OCI-LY7 (cell line): Measurements from ENCODE around the gene TRIM14. TPM values are rescaled to one million over a fixed set of nuclear protein-coding genes. Genes with fewer than 3 reads are reported as not detected.

ENCODE experiments used
- BruUV-seq: library from RNA; stranded (reverse); fragments of 400-500 nt; replicated peaks from 2 replicates; lab custom pipeline; 2021; lab: Mats Ljungman, UMichigan
- CTCF ChIA-PET: fragments of 300-600 bp; sonication (Branson Sonifier 250); formaldehyde crosslinking; loops from one replicate; lab custom pipeline; 2022; ENCODE audit warnings: antibody characterized with exemption; ENCODE audit not compliant: unreplicated experiment; lab: Charles Lee
- POLR2A ChIA-PET: fragments of 300-600 bp; sonication (Branson Sonifier 250); formaldehyde crosslinking; loops from one replicate; lab custom pipeline; 2022; ENCODE audit warnings: antibody characterized with exemption; lab: Charles Lee
- DNase-seq: peaks from one replicate; pipeline ENCODE4 v3.0.0-alpha.2; 2015; ENCODE audit warnings: low spot score
- H2AFZ ChIP-seq: fragments of 200-600 bp; sonication (generic), shearing (Covaris generic); 2 replicates; pipeline ENCODE4 v1.6.1; 2014; ENCODE audit warnings: mild to moderate bottlenecking, antibody characterized with exemption, low read length, moderate library complexity
- H3K27ac ChIP-seq: fragments of 200-600 bp; sonication (generic); 2 replicates; pipeline ENCODE4 v1.5.1; 2014; ENCODE audit warnings: mixed run types, low read depth, mild to moderate bottlenecking, moderate library complexity, low read length, inconsistent platforms; ENCODE audit not compliant: poor library complexity, severe bottlenecking
- H3K36me3 ChIP-seq: fragments of 200-600 bp; sonication (generic); 2 replicates; pipeline ENCODE4 v1.6.1; 2014; ENCODE audit warnings: mild to moderate bottlenecking, antibody characterized with exemption, low read length, moderate library complexity, mixed read lengths; ENCODE audit not compliant: insufficient read depth
- H3K4me1 ChIP-seq: fragments of 200-600 bp; sonication (generic); 2 replicates; pipeline ENCODE4 v1.5.1; 2014; ENCODE audit warnings: mild to moderate bottlenecking, low read length; ENCODE audit not compliant: insufficient read depth, poor library complexity, severe bottlenecking
- H3K4me2 ChIP-seq: fragments of 200-600 bp; sonication (generic); 2 replicates; pipeline ENCODE4 v1.6.1; 2014; ENCODE audit warnings: mild to moderate bottlenecking, low read length
- H3K4me3 ChIP-seq: fragments of 200-600 bp; sonication (generic); 2 replicates; pipeline ENCODE4 v1.5.1; 2014; ENCODE audit warnings: mild to moderate bottlenecking, low read depth, low read length; ENCODE audit not compliant: poor library complexity, severe bottlenecking
- H3K79me2 ChIP-seq: fragments of 200-600 bp; sonication (generic); 2 replicates; pipeline ENCODE4 v1.6.1; 2016; ENCODE audit warnings: low read depth, mild to moderate bottlenecking, low read length, moderate library complexity, mixed read lengths; ENCODE audit not compliant: insufficient read depth
- H3K9me2 ChIP-seq: fragments of 200-600 bp; sonication (generic); 2 replicates; pipeline ENCODE4 v1.6.1; 2016; ENCODE audit warnings: mild to moderate bottlenecking, low read length, mixed read lengths; ENCODE audit not compliant: insufficient read depth
- H3K9me3 ChIP-seq: fragments of 200-600 bp; sonication (generic); 2 replicates; pipeline ENCODE4 v1.6.1; 2014; ENCODE audit warnings: mild to moderate bottlenecking, mixed run types, low read length, mixed read lengths
- H4K20me1 ChIP-seq: fragments of 200-600 bp; sonication (generic); 2 replicates; pipeline ENCODE4 v1.6.1; 2014; ENCODE audit warnings: mild to moderate bottlenecking, antibody characterized with exemption, low read length, moderate library complexity, mixed read lengths; ENCODE audit not compliant: insufficient read depth
- CTCF ChIP-seq: fragments of 200-600 bp; sonication (generic); conservative IDR thresholded peaks from 2 replicates; pipeline ENCODE4 v1.5.1; 2014; ENCODE audit warnings: mild to moderate bottlenecking, antibody characterized with exemption, low read length, moderate library complexity, mixed read lengths
- EZH2phosphoT487 ChIP-seq: fragments of 200-600 bp; sonication (generic); IDR thresholded peaks from 2 replicates; pipeline ENCODE4 v1.6.1; 2018; ENCODE audit warnings: low read depth, borderline replicate concordance, mild to moderate bottlenecking, mixed run types, antibody characterized with exemption, low read length, moderate library complexity, mixed read lengths
- intact Hi-C: fragments of 100-400 bp; cut with micrococcal nuclease; formaldehyde crosslinking; loops from one replicate; pipeline ENCODE4 v1.10.0; 2022; ENCODE audit not compliant: unreplicated experiment
- total RNA-seq, 2 experiments: library from RNA; depleted of rRNA in 1 of 2; stranded (reverse); fragments of >200 nt in 1 of 2; shearing (Covaris generic) in 1 of 2; gene quantifications; 2 replicates each; pipeline ENCODE4 v1.2.3, GENCODE V29; 2014 to 2022

The TRIM14 gene
- total RNA-seq, 2 experiments from 2014 or later: 21.4 to 26.0 TPM

- Histone ChIP-seq H3K79me2 (no peaks in the 10 kb centered on the region), H3K36me3 (peaks cover 21% of the 10 kb centered on the region), H3K9me2 (no peaks in the 10 kb centered on the region), H3K4me1 (peaks cover 17% of the 10 kb centered on the region), H3K4me3 (no peak overlapping the region), H4K20me1 (no peaks in the 10 kb centered on the region), H2AFZ (no peak overlapping the region), H3K4me2 (no peak overlapping the region), H3K27ac (no peak overlapping the region), H3K9me3 (no peaks in the 10 kb centered on the region)
- no TSS peak for BruUV-seq
- intact Hi-C loops: loop anchor here (2.0 kb wide), 4 partner anchors 23 to 179 kb away; partner anchors contain the start of genes CORO2A and TBC1D2
- TF ChIP-seq EZH2phosphoT487: no peak
- no peak for TF ChIP-seq CTCF
- POLR2A ChIA-PET: interaction anchor here (0.6 kb wide), 2 partner anchors 182 to 311 kb away, joined by 3 to 4 read pairs; no protein-coding TSS in a partner anchor
- DNase-seq: no peak
- CTCF ChIA-PET: no interaction called here
These were observed 43.7 kb downstream of the TRIM14 start for GRCh38 chr9:98075332-98075805.

- CTCF ChIA-PET: interaction anchor here (0.7 kb wide), 1 partner anchor 16 kb away, joined by 4 read pairs; no protein-coding TSS in a partner anchor
- H4K20me1 ChIP-seq: no peaks in the 10 kb centered on the region
- peak overlapping the region; percentile 14 for H3K27ac ChIP-seq
- POLR2A ChIA-PET: interaction anchor here (0.6 to 1.4 kb wide), 3 partner anchors 25 to 310 kb away, joined by 3 to 5 read pairs (median 4); no protein-coding TSS in a partner anchor
- H2AFZ ChIP-seq: peak overlapping the region; percentile 24; the same call in 1 of the 2 replicates
- no peaks in the 10 kb centered on the region for H3K9me2 ChIP-seq
- intact Hi-C loops: loop anchor here (1.0 to 5.0 kb wide), 6 partner anchors 24 to 189 kb away; partner anchors contain the start of genes CORO2A and TBC1D2
- H3K79me2 ChIP-seq: no peaks in the 10 kb centered on the region
- DNase-seq: peak; percentile 63
- BruUV-seq: no TSS peak
- H3K4me3 ChIP-seq: no peak overlapping the region
- peaks cover 19% of the 10 kb centered on the region for H3K36me3 ChIP-seq
- H3K4me1 ChIP-seq: peaks cover 17% of the 10 kb centered on the region
- TF ChIP-seq EZH2phosphoT487 (no peak), CTCF (peak; percentile 99)
- H3K9me3 ChIP-seq: no peaks in the 10 kb centered on the region
- peak overlapping the region; percentile 49 for H3K4me2 ChIP-seq
These were observed 44.7 kb downstream of the TRIM14 start for GRCh38 chr9:98074115-98074990.
